Upper lobe of left lung (tissue), 4 donors: ENCODE measurements around the gene CLHC1.

ENCODE experiments used
- EP300 ChIP-seq, 4 donors: sonication (generic); formaldehyde crosslinking; IDR thresholded peaks; one replicate each; pipeline ENCODE4 v1.5.1; 2017; ENCODE audit warnings: antibody characterized with exemption in 4 of 4, control low read depth in 2 of 4
- POLR2AphosphoS5 ChIP-seq, 2 donors: sonication (generic); formaldehyde crosslinking; IDR thresholded peaks; one replicate each; pipeline ENCODE4 v1.5.1; 2017; ENCODE audit warnings: antibody characterized with exemption in 2 of 2
- TF ChIP-seq, protein P1 (sequence below), 6 experiments: fragments of 450-650 bp in 4 of 6; fragments of 200-600 bp in 2 of 6; sonication (generic) in 2 of 6; IDR thresholded peaks; one replicate each; pipeline ENCODE4 v1.5.1; 2016 to 2019; ENCODE audit warnings: antibody characterized with exemption in 6 of 6

DNA sequence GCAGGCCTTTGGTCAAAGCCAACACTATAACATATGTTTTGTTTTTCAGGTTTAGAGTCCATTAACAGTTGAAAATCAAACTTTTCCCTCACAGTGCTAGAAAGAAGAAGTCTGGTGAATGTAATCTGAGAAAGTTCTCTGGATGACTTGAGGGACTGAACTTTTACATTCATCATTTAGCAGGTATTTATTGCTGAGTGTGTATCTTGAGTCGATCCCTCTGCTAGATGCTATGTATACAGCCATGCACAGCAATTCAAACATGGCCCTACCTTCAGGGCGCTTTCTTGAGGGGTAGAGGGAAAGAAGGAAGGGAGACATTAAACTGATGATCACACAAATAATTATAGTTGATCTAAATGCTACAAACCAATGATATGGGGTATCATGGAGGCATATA, 89.6 kb downstream of the CLHC1 start:
- TF ChIP-seq, protein P1, sequence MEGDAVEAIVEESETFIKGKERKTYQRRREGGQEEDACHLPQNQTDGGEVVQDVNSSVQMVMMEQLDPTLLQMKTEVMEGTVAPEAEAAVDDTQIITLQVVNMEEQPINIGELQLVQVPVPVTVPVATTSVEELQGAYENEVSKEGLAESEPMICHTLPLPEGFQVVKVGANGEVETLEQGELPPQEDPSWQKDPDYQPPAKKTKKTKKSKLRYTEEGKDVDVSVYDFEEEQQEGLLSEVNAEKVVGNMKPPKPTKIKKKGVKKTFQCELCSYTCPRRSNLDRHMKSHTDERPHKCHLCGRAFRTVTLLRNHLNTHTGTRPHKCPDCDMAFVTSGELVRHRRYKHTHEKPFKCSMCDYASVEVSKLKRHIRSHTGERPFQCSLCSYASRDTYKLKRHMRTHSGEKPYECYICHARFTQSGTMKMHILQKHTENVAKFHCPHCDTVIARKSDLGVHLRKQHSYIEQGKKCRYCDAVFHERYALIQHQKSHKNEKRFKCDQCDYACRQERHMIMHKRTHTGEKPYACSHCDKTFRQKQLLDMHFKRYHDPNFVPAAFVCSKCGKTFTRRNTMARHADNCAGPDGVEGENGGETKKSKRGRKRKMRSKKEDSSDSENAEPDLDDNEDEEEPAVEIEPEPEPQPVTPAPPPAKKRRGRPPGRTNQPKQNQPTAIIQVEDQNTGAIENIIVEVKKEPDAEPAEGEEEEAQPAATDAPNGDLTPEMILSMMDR (IDR thresholded peaks at IDR 0.05): no peak
- TF ChIP-seq POLR2AphosphoS5 (IDR thresholded peaks at IDR 0.05): no peak
- TF ChIP-seq EP300 (IDR thresholded peaks at IDR 0.05): no peak
